GM18519 (cell line): ENCODE results near the gene MYCBPAP.

Experiments
- ATAC-seq: cut with Tn5 transposase; IDR thresholded peaks from one replicate; pipeline ENCODE4 v1.9.1; 2021; ENCODE audit warnings: mild to moderate bottlenecking, moderate library complexity; ENCODE audit not compliant: unreplicated experiment, low FRiP score

The MYCBPAP gene

GRCh38 chr17:50549256-50549941 is 41.2 kb downstream of the MYCBPAP start:
- ATAC-seq: no peak

- no peak for ATAC-seq
Measured at GRCh38 chr17:50549969-50550368, 41.7 kb downstream of the MYCBPAP start.

GRCh38 chr17:50550661-50551432 is 42.6 kb downstream of the MYCBPAP start:
- ATAC-seq: no peak

- no peak for ATAC-seq
Measured at GRCh38 chr17:50551433-50551815, 43.2 kb downstream of the MYCBPAP start.

GRCh38 chr17:50551884-50552283 is 43.6 kb downstream of the MYCBPAP start:
- ATAC-seq: no peak

GRCh38 chr17:50554201-50554600 is 46.0 kb downstream of the MYCBPAP start:
- ATAC-seq: no peak

GRCh38 chr17:50556803-50557202 is 48.6 kb downstream of the MYCBPAP start:
- no peak for ATAC-seq

- ATAC-seq: no peak
Measured at GRCh38 chr17:50557630-50558029, 49.4 kb downstream of the MYCBPAP start.

- ATAC-seq: no peak
Measured at GRCh38 chr17:50558091-50558490, 49.9 kb downstream of the MYCBPAP start.

- no peak for ATAC-seq
Measured at GRCh38 chr17:50558581-50558940, 50.3 kb downstream of the MYCBPAP start.

GRCh38 chr17:50558941-50559614 is 50.8 kb downstream of the MYCBPAP start:
- ATAC-seq: no peak

GRCh38 chr17:50559674-50560184 is 51.5 kb downstream of the MYCBPAP start:
- no peak for ATAC-seq

GRCh38 chr17:50560185-50560824 is 52.1 kb downstream of the MYCBPAP start, which contains the start of gene CACNA1G:
TSS of gene CACNA1G (plus strand) at chr17:50560715. CDS start at chr17:50561460, 745 bp downstream.
- ATAC-seq: peak; percentile 62

GRCh38 chr17:50560931-50561745 is 52.9 kb downstream of the MYCBPAP start:
- ATAC-seq: no peak

- ATAC-seq: no peak
Measured at GRCh38 chr17:50561746-50562141, 53.5 kb downstream of the MYCBPAP start.

- no peak for ATAC-seq
Measured at GRCh38 chr17:50562242-50563091, 54.2 kb downstream of the MYCBPAP start.

- no peak for ATAC-seq
Measured at GRCh38 chr17:50563092-50563511, 54.9 kb downstream of the MYCBPAP start.

- ATAC-seq: no peak
Measured at GRCh38 chr17:50564916-50565315, 56.7 kb downstream of the MYCBPAP start.
